ENCODE measurements around the gene HM13. TPM values are rescaled to one million over a fixed set of nuclear protein-coding genes. Genes with fewer than 3 reads are reported as not detected.

HM13 gene
- polyA plus RNA-seq, 1 donor (not counting 4 experiments of a cell fraction or from before 2014, with no cell fraction given): 127 TPM

GRCh38 chr20:31474097-31474436, 40.2 kb upstream of the HM13 start:
- Histone ChIP-seq H3K4me1 (ENCODE audit: control insufficient read depth, extremely low read depth, insufficient read depth, low read length) (no peaks in the 10 kb centered on the region), H3K27ac (ENCODE audit: control insufficient read depth, insufficient read depth, low read length) (no peak overlapping the region), H3K9ac (ENCODE audit: control insufficient read depth, extremely low read depth, insufficient read depth, low read length) (no peak overlapping the region), H3K27me3 (ENCODE audit: control insufficient read depth, extremely low read depth, insufficient read depth, low read length) (peaks cover 19% of the 10 kb centered on the region), H3K9me1 (ENCODE audit: control insufficient read depth, extremely low read depth, insufficient read depth, low read length) (no peaks in the 10 kb centered on the region), H3K4me2 (ENCODE audit: control insufficient read depth, extremely low read depth, insufficient read depth, low read depth, low read length) (no peak overlapping the region), H2AFZ (ENCODE audit: control insufficient read depth, low read length) (no peak overlapping the region), H3K4me3 (ENCODE audit: control insufficient read depth in 2 of 3, extremely low read depth in 1 of 3, insufficient read depth in 2 of 3, low read depth in 1 of 3, low read length in 3 of 3) (no peak overlapping the region), H3K79me2 (ENCODE audit: control insufficient read depth, insufficient read depth, low read length) (no peaks in the 10 kb centered on the region), H3K9me3 (ENCODE audit: control insufficient read depth, low read depth, low read length) (no peaks in the 10 kb centered on the region), H3K36me3 (ENCODE audit: control insufficient read depth in 2 of 2, extremely low read depth in 1 of 2, insufficient read depth in 2 of 2, low read length in 2 of 2) (no peaks in the 10 kb centered on the region), H4K20me1 (ENCODE audit: control insufficient read depth, extremely low read depth, insufficient read depth, low read length) (no peaks in the 10 kb centered on the region)
- DNase-seq (ENCODE audit: low read depth, low spot score) (no peak), FAIRE-seq (no peak)
- TF ChIP-seq CTCF (optimal IDR thresholded peaks at IDR 0.05 in 1 of 3, IDR thresholded peaks at IDR 0.05 in 1 of 3, conservative IDR thresholded peaks at IDR 0.05 in 1 of 3; ENCODE audit: extremely low read depth in 1 of 3, insufficient read depth in 2 of 3, low read length in 3 of 3): no peak
- no peak for TF ChIP-seq EZH2 (IDR thresholded peaks at IDR 0.05; ENCODE audit: low read length)
- dilution Hi-C loops (cut with MboI; ENCODE audit: extremely low pct_ligation_motif_present, low sequenced_read_pairs): no loop called here

DNA sequence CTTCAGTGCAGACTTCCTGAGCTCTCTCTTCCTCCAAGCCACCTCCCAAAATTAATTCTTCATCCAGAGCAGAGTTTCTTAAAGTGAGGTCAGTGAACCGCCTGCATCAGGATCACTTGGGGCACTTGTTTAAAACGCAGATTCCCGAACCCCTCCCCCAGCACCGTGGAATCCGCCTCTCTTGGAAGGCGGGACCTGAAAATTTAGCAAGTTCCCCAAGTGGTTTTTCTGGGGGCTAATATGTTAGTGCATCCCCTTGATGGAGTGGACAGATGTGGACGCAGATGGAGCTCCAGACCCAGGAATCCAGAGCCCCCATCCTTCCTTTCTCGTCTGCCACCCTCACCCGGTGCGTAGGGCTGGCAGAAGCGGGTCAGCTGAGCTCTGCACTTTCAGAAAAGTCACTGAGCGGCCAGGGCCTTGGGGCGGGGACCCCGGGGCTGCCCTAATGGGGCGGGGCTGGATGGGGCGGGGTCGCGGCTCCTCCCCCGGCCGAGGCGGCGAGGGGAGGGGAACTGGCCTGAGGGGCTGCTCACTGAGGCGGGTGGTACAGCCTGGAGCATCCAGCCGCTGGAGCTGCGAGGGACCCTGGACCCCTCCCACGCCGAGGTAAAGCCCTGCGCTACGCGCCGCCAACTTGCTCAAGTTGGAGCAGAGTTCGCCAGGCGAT, 39.3 kb upstream of the HM13 start, which contains the start of the genes DEFB124 and REM1:
Gene DEFB124 (minus strand): TSS at position 370 of the 670 bp plus-strand sequence. CDS start 2,114 bp downstream, outside the sequence.
Gene REM1 (plus strand): TSS at position 531 of the 670 bp plus-strand sequence. CDS start 1,158 bp downstream, outside the sequence.
- dilution Hi-C loops (cut with MboI; ENCODE audit: extremely low pct_ligation_motif_present, low sequenced_read_pairs): no loop called here
- FAIRE-seq (no peak), DNase-seq (ENCODE audit: low read depth, low spot score) (no peak)
- Histone ChIP-seq H4K20me1 (ENCODE audit: control insufficient read depth, extremely low read depth, insufficient read depth, low read length) (no peaks in the 10 kb centered on the region), H3K4me3 (ENCODE audit: control insufficient read depth in 2 of 3, extremely low read depth in 1 of 3, insufficient read depth in 2 of 3, low read depth in 1 of 3, low read length in 3 of 3) (no peak within 1 kb of the TSS), H3K4me1 (ENCODE audit: control insufficient read depth, extremely low read depth, insufficient read depth, low read length) (no peaks in the 10 kb centered on the region), H3K9me1 (ENCODE audit: control insufficient read depth, extremely low read depth, insufficient read depth, low read length) (no peaks in the 10 kb centered on the region), H3K27me3 (ENCODE audit: control insufficient read depth, extremely low read depth, insufficient read depth, low read length) (peaks cover 19% of the 10 kb centered on the region), H3K36me3 (ENCODE audit: control insufficient read depth in 2 of 2, extremely low read depth in 1 of 2, insufficient read depth in 2 of 2, low read length in 2 of 2) (no peaks in the 10 kb centered on the region), H3K9me3 (ENCODE audit: control insufficient read depth, low read depth, low read length) (no peaks in the 10 kb centered on the region), H3K27ac (ENCODE audit: control insufficient read depth, insufficient read depth, low read length) (no peak within 1 kb of the TSS), H3K79me2 (ENCODE audit: control insufficient read depth, insufficient read depth, low read length) (no peaks in the 10 kb centered on the region), H3K4me2 (ENCODE audit: control insufficient read depth, extremely low read depth, insufficient read depth, low read depth, low read length) (no peak within 1 kb of the TSS), H3K9ac (ENCODE audit: control insufficient read depth, extremely low read depth, insufficient read depth, low read length) (no peak within 1 kb of the TSS), H2AFZ (ENCODE audit: control insufficient read depth, low read length) (no peak within 1 kb of the TSS)
- TF ChIP-seq EZH2 (IDR thresholded peaks at IDR 0.05; ENCODE audit: low read length): no peak
- no peak for TF ChIP-seq CTCF (optimal IDR thresholded peaks at IDR 0.05 in 1 of 3, IDR thresholded peaks at IDR 0.05 in 1 of 3, conservative IDR thresholded peaks at IDR 0.05 in 1 of 3; ENCODE audit: extremely low read depth in 1 of 3, insufficient read depth in 2 of 3, low read length in 3 of 3)
